DND-41 (cell line): ENCODE measurements around the gene DRC3.

Experiments used
- ATAC-seq: fragments of 200-7000 bp; cut with Tn5 transposase; 3 replicates; pipeline ENCODE4 v1.9.1; 2021; ENCODE audit warnings: low read depth; ENCODE audit not compliant: insufficient read depth
- DNase-seq: peaks from one replicate; pipeline ENCODE4 v3.0.0-alpha.2; 2020
- H2AFZ ChIP-seq: 2 replicates; pipeline ENCODE4 v1.6.0; 2012; ENCODE audit warnings: low read depth, low read length
- H3K27ac ChIP-seq: 2 replicates; pipeline ENCODE4 v1.5.1; 2012; ENCODE audit warnings: low read length, inconsistent platforms
- H3K27me3 ChIP-seq: fragments of 200-600 bp; sonication (generic); 2 replicates; pipeline ENCODE4 v1.6.0; 2012; ENCODE audit warnings: low read length, mild to moderate bottlenecking, inconsistent platforms; ENCODE audit not compliant: insufficient read depth, poor library complexity
- H3K36me3 ChIP-seq: 2 replicates; pipeline ENCODE4 v1.5.1; 2012; ENCODE audit warnings: low read length, inconsistent platforms; ENCODE audit not compliant: insufficient read depth
- H3K4me1 ChIP-seq: 2 replicates; pipeline ENCODE4 v1.5.1; 2012; ENCODE audit warnings: mild to moderate bottlenecking, low read length; ENCODE audit not compliant: insufficient read depth
- H3K4me2 ChIP-seq: 2 replicates; pipeline ENCODE4 v1.6.0; 2012; ENCODE audit warnings: mild to moderate bottlenecking, moderate library complexity, low read length, inconsistent platforms; ENCODE audit not compliant: insufficient read depth
- H3K4me3 ChIP-seq, 2 experiments: fragments of 200-600 bp in 1 of 2; shearing (Covaris generic) in 1 of 2; 2 replicates each; pipeline ENCODE4 v1.5.1; 2012 to 2016; ENCODE audit warnings: inconsistent platforms in 2 of 2, low read length in 2 of 2, mild to moderate bottlenecking in 2 of 2, low read depth in 1 of 2, moderate library complexity in 1 of 2
- H3K79me2 ChIP-seq: 2 replicates; pipeline ENCODE4 v1.6.0; 2012; ENCODE audit warnings: low read length, inconsistent platforms; ENCODE audit not compliant: insufficient read depth
- H3K9ac ChIP-seq: 2 replicates; pipeline ENCODE4 v1.6.0; 2012; ENCODE audit warnings: low read depth, mild to moderate bottlenecking, inconsistent platforms, low read length, moderate library complexity
- H3K9me3 ChIP-seq: 2 replicates; pipeline ENCODE4 v1.5.1; 2012; ENCODE audit warnings: low read length, moderate library complexity, mild to moderate bottlenecking, inconsistent platforms; ENCODE audit not compliant: insufficient read depth, severe bottlenecking
- H4K20me1 ChIP-seq: 2 replicates; pipeline ENCODE4 v1.6.0; 2012; ENCODE audit warnings: low read length; ENCODE audit not compliant: insufficient read depth
- EZH2 ChIP-seq: IDR thresholded peaks from 3 replicates; pipeline ENCODE4 v1.6.1; 2012; ENCODE audit warnings: borderline replicate concordance, low read depth, mild to moderate bottlenecking, moderate library complexity, low read length, inconsistent platforms; ENCODE audit not compliant: severe bottlenecking
- TF ChIP-seq, protein P1 (sequence below): IDR thresholded peaks from 2 replicates; pipeline ENCODE4 v1.5.1; 2012; ENCODE audit warnings: borderline replicate concordance, low read length, moderate library complexity, mild to moderate bottlenecking; ENCODE audit not compliant: poor library complexity, severe bottlenecking; ENCODE audit errors: extremely low read depth

Gene DRC3

DNA sequence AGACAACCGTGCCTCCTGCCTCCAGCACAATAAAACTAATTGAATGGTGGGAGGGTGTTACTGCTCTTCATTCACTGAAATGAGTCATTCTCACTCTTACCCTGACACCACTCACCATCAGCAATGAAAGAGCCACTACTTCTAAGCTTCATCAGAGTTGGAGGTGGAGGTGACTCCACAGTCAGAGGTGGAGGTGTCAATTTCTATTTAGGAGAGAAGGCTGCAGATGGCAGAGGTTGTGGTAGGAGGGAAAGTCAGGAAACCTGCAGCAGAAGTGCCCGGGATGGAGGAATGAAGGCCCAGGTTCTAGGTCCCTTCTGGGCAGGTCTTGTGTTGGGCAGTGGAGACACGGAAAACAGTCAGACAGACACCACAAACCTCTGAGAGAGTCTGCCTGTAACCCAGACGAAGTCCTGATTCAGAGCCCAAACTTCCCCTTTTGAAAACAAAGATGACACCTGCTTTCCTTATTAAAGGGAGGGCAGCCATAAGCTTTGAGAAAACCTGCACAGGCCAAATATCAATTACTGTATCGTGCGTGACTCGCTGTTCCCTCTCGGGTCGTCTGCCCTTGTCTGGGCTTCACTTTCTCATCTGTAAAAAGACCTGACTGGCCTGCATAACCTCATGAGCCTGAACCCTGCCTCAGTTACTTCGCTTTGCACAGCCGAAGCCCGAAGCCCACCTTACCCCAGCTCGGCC is 65.6 kb downstream of the DRC3 start:
- peak overlapping the region; percentile 58 to 88 for H3K4me3 ChIP-seq
- peaks cover 16% of the 10 kb centered on the region for H4K20me1 ChIP-seq
- DNase-seq = no peak
- H3K27ac ChIP-seq = peak overlapping the region; percentile 75
- peaks cover 85% of the 10 kb centered on the region for H3K79me2 ChIP-seq
- TF ChIP-seq, protein P1, sequence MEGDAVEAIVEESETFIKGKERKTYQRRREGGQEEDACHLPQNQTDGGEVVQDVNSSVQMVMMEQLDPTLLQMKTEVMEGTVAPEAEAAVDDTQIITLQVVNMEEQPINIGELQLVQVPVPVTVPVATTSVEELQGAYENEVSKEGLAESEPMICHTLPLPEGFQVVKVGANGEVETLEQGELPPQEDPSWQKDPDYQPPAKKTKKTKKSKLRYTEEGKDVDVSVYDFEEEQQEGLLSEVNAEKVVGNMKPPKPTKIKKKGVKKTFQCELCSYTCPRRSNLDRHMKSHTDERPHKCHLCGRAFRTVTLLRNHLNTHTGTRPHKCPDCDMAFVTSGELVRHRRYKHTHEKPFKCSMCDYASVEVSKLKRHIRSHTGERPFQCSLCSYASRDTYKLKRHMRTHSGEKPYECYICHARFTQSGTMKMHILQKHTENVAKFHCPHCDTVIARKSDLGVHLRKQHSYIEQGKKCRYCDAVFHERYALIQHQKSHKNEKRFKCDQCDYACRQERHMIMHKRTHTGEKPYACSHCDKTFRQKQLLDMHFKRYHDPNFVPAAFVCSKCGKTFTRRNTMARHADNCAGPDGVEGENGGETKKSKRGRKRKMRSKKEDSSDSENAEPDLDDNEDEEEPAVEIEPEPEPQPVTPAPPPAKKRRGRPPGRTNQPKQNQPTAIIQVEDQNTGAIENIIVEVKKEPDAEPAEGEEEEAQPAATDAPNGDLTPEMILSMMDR = no peak
- no peak for TF ChIP-seq EZH2
- H3K27me3 ChIP-seq = no peaks in the 10 kb centered on the region
- peak overlapping the region; percentile 95 for H3K4me2 ChIP-seq
- ATAC-seq = no peak
- peak overlapping the region; percentile 88 for H2AFZ ChIP-seq
- peaks cover 53% of the 10 kb centered on the region for H3K4me1 ChIP-seq
- no peaks in the 10 kb centered on the region for H3K9me3 ChIP-seq
- peak overlapping the region; percentile 65 for H3K9ac ChIP-seq
- peaks cover 9% of the 10 kb centered on the region for H3K36me3 ChIP-seq

DNA sequence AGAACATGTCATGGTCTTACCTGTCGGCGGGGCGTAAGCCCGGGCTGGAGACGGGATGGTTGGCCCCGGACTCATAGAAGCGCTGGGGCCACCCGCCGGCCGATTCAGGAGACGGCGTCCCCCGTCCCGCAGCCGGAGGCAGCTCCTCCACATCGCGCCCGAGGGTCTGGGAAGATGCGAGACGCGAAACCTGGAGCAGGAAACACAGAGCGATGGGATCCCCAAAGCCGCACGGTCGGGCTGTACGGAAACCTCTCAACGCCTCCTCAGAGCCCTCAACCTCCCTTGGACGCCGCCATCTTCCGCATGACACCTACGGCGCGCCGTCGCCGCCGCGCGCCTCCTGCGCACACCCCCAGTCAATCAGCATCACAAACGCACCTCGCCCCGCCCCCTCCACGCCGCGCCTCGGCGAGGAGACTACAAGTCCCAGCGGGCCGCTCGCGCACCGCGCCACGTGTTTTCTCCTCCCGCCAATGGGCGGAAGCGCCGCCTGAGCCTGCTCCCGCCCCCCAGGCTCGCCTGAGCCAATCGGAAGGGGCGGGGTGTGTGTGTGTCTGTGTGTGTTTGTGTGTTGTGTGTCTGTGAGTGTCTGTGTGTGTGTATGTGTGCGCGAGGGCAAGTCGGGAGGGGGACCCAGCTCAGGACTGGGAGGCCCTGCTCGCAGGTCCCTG is 66.3 kb downstream of the DRC3 start, which contains the start of the genes ATPAF2 and GID4:
Gene ATPAF2, minus strand, starts transcription at position 308 of the 674 bp plus-strand sequence. Its CDS starts 155 bp downstream, at position 153.
Gene GID4, plus strand, starts transcription at position 548 of the 674 bp plus-strand sequence. Its CDS starts 57 bp downstream, at position 605.
- Histone ChIP-seq H2AFZ (peak within 1 kb of the TSS; percentile 92), H3K9me3 (no peaks in the 10 kb centered on the region), H3K27ac (peak within 1 kb of the TSS; percentile 76), H3K4me2 (peak within 1 kb of the TSS; percentile 95), H3K36me3 (peaks cover 12% of the 10 kb centered on the region), H3K9ac (peak within 1 kb of the TSS; percentile 65), H3K4me3 (peak within 1 kb of the TSS; percentile 58 to 88), H3K4me1 (peaks cover 48% of the 10 kb centered on the region), H3K79me2 (peaks cover 86% of the 10 kb centered on the region), H3K27me3 (no peaks in the 10 kb centered on the region), H4K20me1 (peaks cover 16% of the 10 kb centered on the region)
- ATAC-seq (peak; percentile 91), DNase-seq (peak; percentile 100)
- TF ChIP-seq EZH2 = no peak
- TF ChIP-seq, protein P1 = peak; percentile 27

DNA sequence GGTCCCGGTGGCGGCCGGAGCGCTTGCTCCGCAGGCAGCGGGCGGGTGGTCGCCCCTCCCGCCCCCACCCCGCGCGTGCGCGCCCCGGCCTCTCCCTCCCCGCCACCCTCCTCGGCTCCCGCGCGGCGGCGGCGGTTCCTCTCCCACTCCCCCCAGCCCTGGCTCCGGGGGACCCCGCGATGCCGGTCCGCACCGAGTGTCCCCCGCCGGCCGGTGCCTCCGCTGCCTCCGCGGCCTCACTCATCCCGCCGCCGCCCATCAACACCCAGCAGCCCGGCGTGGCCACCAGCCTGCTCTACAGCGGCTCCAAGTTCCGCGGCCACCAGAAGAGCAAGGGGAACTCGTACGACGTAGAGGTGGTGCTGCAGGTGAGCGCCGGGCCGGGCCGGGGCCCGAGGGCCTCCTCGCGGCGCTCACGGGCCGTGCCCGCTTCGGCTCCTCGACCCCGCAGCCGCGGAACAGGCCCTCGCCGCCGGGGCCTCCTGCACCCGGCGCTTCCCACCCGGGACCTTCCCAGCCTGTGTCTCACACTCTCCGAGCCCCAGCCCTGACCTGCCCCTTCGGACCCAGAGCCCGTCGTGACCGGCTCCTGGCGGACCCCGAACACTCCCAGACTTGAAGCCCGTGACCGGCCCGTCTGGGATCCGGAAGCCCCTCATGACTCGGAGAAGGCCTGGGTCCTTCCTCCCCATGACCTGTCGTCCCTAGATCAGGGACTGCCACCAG is 67.0 kb downstream of the DRC3 start:
- Histone ChIP-seq H3K4me1 (peaks cover 48% of the 10 kb centered on the region), H3K9me3 (no peaks in the 10 kb centered on the region), H3K79me2 (peaks cover 84% of the 10 kb centered on the region), H3K4me3 (peak overlapping the region; percentile 58 to 88; a peak in 3 of 4 replicates), H3K36me3 (peaks cover 13% of the 10 kb centered on the region), H3K4me2 (peak overlapping the region; percentile 90), H4K20me1 (peaks cover 18% of the 10 kb centered on the region), H3K27me3 (no peaks in the 10 kb centered on the region), H3K27ac (peak overlapping the region; percentile 76), H3K9ac (peak overlapping the region; percentile 65), H2AFZ (peak overlapping the region; percentile 92)
- peak; percentile 53 for ATAC-seq
- no peak for DNase-seq
- TF ChIP-seq, protein P1 = no peak
- no peak for TF ChIP-seq EZH2
